GM12892 (cell line): ENCODE results near the gene IGF1R.

ENCODE experiments used
- DNase-seq: peaks from one replicate; pipeline ENCODE4 v3.0.0; 2011; ENCODE audit not compliant: insufficient read length
- FAIRE-seq: peaks from 2 replicates; lab custom pipeline; 2011; peaks lifted over from hg19 to GRCh38; lab: Jason Lieb, UNC
- POLR2A ChIP-seq: IDR thresholded peaks from 2 replicates; pipeline ENCODE4 v1.6.1; 2011; ENCODE audit warnings: low read depth, low read length, control low read depth
- POLR2AphosphoS5 ChIP-seq: IDR thresholded peaks from 2 replicates; pipeline ENCODE4 v1.6.1; 2011; ENCODE audit warnings: low read depth, low read length, control low read depth
- TAF1 ChIP-seq: IDR thresholded peaks from 2 replicates; pipeline ENCODE4 v1.6.1; 2011; ENCODE audit warnings: low read depth, mild to moderate bottlenecking, control low read depth, low read length, borderline replicate concordance

IGF1R gene

GRCh38 chr15:98703126-98703685 is 54.9 kb downstream of the IGF1R start:
- DNase-seq: no peak
- TF ChIP-seq POLR2AphosphoS5 (no peak), POLR2A (no peak), TAF1 (no peak)
- FAIRE-seq: no peak

- FAIRE-seq: no peak
- TF ChIP-seq TAF1 (no peak), POLR2AphosphoS5 (no peak)
- no peak for DNase-seq
Observed at GRCh38 chr15:98705070-98705469, 56.7 kb downstream of the IGF1R start.

GRCh38 chr15:98706387-98706786 is 58.0 kb downstream of the IGF1R start:
- FAIRE-seq: no peak

GRCh38 chr15:98706986-98707385 is 58.6 kb downstream of the IGF1R start:
- DNase-seq (no peak), FAIRE-seq (no peak)
- TF ChIP-seq TAF1 (no peak), POLR2A (no peak), POLR2AphosphoS5 (no peak)

More at GRCh38 chr15:98706387-98706786, 58.0 kb downstream of the IGF1R start:
- DNase-seq: no peak
- TF ChIP-seq POLR2A (no peak), TAF1 (no peak), POLR2AphosphoS5 (no peak)

- no peak for DNase-seq
- no peak for FAIRE-seq
- TF ChIP-seq TAF1 (no peak), POLR2A (no peak), POLR2AphosphoS5 (no peak)
Observed at GRCh38 chr15:98708037-98708590, 59.8 kb downstream of the IGF1R start.

GRCh38 chr15:98711810-98712209 is 63.5 kb downstream of the IGF1R start:
- no peak for TF ChIP-seq POLR2A
- no peak for TF ChIP-seq TAF1
- no peak for TF ChIP-seq POLR2AphosphoS5

GRCh38 chr15:98712845-98713584 is 64.7 kb downstream of the IGF1R start:
- FAIRE-seq (no peak), DNase-seq (no peak)
- TF ChIP-seq TAF1 (no peak), POLR2AphosphoS5 (no peak), POLR2A (no peak)

More at GRCh38 chr15:98711810-98712209, 63.5 kb downstream of the IGF1R start:
- DNase-seq: no peak
- FAIRE-seq: no peak

- FAIRE-seq (no peak), DNase-seq (no peak)
- TF ChIP-seq TAF1 (no peak), POLR2A (no peak), POLR2AphosphoS5 (no peak)
Observed at GRCh38 chr15:98713585-98714001, 65.3 kb downstream of the IGF1R start.

- FAIRE-seq (no peak), DNase-seq (no peak)
- TF ChIP-seq TAF1 (no peak), POLR2AphosphoS5 (no peak), POLR2A (no peak)
Observed at GRCh38 chr15:98714922-98715321, 66.6 kb downstream of the IGF1R start.

GRCh38 chr15:98715401-98715800 is 67.1 kb downstream of the IGF1R start:
- DNase-seq: no peak
- TF ChIP-seq TAF1: no peak
- no peak for TF ChIP-seq POLR2AphosphoS5
- no peak for TF ChIP-seq POLR2A
- FAIRE-seq: no peak

GRCh38 chr15:98715890-98716443 is 67.6 kb downstream of the IGF1R start:
- FAIRE-seq (no peak), DNase-seq (no peak)
- TF ChIP-seq POLR2AphosphoS5 (no peak), TAF1 (no peak), POLR2A (no peak)

GRCh38 chr15:98717371-98717770 is 69.0 kb downstream of the IGF1R start:
- TF ChIP-seq POLR2AphosphoS5: no peak
- TF ChIP-seq TAF1: no peak
- no peak for TF ChIP-seq POLR2A
- DNase-seq (no peak), FAIRE-seq (no peak)
